Activated CD8-positive, alpha-beta memory T cell treated with anti-CD3 and anti-CD28 coated beads, Interleukin-2, amount 50 U/mL, for 24 hours (primary cell): ENCODE measurements around the gene PCDH9.

Experiments used
- DNase-seq: peaks from one replicate; pipeline ENCODE4 v3.0.0-alpha.2; 2020; ENCODE audit errors: extremely low read depth

PCDH9 gene

DNA sequence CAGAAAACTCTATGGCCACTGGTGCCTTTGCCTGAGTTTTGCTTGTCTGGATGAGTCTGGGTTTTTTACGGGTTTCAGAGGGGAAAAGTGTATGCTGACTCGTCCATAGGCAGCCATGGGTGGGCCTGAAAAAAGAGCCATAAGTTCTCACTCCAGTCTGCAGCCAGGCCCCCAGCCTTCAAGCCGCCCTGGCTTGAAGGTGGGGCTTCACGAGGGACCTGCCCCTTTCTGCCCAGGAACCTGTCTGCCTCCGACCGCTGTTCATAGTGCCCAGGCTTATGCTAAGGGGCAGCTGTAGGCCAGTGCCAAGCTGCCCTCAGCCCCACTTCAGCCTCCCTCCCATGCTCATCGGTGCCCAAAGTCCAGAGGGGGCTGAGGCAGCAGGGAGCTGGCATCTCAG is 385.2 kb downstream of the PCDH9 start:
- no peak for DNase-seq

DNA sequence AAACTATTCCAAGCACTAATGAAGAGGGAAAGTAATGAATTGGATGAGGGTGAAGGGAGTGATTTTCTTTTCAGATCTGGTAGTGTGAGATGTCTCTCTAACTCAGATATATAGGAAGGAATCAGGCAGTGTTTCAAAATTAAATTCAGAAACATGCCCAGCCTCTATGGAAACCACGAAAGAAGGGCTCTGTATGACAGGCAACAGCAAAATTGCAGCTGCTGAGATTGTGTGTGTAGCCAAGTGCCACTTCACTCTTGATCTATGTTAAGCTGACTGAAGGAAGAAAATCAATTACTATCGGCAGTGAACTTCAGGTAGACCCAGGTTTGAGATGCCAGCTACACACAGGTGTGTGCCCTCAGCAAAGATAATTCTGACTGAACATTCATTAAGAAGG is 387.4 kb downstream of the PCDH9 start:
- DNase-seq = no peak

DNA sequence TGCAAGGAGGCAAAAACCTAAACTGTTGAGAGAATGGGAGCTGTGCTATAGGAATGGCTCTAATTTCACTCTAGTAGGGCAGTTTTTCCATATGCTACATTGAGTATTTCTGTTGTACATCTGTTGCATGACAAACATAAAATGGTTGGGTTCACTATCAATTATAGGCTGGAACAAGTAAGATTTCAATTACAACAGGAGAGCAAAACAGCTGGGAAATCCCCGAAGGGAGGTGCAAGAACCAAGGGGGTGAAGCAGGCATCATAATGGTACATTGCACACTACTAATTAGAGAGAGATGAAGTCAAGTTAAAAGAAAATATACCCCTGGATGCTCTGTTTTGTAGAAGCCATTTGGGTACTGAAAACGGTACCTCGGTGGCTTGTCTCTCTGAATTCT is 389.5 kb downstream of the PCDH9 start:
- DNase-seq = no peak

DNA sequence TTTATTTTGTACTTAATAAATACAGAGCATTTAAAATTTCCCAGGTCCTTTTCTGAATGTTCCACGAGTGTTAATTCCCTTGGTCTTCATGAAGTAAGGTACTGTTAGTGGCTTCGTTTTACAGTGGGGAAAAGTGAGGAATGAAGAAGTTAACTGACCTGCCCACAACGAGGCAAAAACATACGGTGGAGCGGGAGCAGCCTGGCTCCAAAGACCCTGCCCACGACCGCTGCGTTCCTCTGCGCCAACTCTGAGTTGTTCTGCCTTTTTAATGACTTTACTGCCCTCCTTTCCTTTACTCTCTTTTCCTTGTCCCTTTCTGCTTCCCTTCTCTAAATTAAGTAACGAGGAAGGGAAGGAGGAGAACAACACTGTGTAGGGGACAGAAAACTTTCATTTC is 392.9 kb downstream of the PCDH9 start:
- DNase-seq = no peak

DNA sequence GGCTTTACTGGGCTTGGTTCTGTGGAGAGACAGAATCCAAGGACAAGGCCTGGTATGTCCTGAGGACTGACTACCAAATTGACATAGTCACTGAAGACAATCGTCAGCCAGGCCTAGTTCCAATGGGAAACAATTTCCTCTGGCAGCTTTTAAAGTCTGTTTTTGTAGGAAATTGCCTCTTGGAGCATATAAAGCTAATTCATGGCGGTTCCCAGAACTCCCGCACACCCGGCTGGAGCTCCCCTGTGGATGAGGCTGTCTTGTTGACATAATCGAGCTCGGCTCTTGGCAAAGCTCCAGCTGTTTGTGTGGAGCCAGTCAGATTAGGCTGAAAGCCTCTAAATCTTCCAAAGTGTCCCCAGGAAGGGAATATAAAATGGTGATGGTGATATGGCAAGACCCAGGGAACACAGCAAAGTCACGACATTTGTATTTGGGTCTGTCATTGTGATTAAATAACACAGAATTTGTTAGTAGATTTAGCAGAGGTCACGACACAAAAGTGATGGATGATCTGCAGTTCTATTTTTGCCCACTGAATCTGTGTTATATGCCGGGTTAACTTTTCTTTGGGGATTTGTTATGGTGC is 395.0 kb downstream of the PCDH9 start:
- no peak for DNase-seq

DNA sequence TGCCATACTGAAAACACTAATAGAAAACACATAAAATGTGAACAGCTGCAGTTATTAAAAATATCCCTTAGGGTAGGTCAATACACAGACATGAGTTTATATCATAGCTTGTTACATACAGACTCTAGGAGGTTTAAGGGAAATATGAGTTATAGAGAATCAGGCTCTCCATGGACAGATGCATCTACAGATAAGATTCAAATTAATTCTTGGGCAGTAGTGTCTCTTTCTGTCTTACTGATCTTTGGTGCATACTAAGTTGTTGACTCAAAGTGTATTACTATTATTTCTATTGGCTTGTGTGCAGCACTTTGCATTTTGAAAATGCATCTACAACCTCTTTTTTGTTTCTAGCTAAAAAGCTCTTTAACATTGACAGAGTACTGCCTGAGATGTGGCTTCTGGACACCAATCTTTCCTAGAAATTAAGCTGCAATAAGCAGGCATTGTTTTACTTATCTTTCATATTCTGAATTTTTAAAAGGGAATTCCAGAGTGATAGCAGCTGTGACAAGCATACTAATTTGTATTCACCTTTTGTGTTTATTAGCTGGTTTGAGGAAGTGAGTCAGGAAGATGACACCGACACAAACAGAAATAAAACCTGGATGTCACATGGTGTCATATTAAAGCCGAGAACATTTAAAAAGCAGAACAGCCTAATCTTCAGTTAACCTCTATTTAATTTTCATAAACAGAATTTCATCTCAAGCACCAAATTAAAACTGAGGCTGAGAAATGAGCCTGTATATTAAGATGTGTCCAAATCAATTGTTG is 399.0 kb downstream of the PCDH9 start:
- no peak for DNase-seq

DNA sequence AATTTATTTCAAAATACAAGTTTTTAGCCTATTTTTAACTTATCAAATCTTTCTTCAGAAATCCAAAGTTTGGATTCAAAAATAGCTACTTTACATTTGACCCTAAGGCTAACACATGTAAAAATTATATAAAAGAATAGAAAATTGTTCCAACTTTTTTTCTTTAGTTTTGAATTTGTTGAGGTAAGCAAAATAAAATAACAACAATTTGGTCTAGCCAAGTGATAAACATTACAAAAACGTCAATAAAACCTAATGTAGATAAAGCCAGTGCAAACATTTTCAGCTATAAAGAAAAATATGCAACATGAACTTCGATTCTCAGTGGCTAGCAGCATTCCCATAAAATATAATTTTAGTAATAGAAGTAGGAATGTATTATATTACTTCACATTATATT is 400.3 kb downstream of the PCDH9 start:
- no peak for DNase-seq

DNA sequence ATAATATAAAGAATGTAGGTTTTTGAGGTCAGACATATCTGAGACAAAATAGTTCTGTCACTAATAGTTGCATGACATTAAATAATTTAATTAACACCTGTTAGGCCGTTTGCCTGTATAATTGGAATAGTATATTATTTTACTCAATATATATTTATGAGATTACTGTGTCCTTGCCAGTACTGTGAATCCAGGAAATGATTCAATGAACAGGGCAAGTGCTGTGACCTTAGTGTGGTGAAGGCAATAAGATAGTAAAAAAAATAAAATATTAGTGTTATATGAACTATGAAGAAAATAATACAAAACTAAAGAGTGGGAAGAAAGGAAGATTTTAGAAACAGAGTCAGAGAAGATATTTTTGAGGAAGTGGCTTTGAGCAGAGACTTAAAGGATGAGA is 403.7 kb downstream of the PCDH9 start:
- DNase-seq = no peak

DNA sequence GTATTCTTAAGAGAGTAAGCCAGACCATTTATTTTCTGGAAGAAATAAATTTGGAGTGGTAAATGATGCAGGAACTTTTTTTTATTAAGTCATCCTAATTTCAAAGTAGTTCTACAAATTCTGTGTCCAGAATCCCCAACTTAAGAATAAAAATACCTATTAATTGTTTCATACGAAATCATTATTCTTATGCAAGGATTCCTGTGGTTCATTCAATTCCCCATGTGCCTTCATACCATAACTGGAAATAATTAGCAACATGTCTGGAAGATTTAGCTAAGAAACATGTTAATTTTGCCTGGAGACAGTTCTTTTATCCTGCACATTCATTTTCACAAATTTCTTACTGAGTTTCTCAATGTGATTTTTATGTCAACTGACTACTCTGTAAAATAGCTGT is 408.6 kb downstream of the PCDH9 start:
- DNase-seq = no peak

DNA sequence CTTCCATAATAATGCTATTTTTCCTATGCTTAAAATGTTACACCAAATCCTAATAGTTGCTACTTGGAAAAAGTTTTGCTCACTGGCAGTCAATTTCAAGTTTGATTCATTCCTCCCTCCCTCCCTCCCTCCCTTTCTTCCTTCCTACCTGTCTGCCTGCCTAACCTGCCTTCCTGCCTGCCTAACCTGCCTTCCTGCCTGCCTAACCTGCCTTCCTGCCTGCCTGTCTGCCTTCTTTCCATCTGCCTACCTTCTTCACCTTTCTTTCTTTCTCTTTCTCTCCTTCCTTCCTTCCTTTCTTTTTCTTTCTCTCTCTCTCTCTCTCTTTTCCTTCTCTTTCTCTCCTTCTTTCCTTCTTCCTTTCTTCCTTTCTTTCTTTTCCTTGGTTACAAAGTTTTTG is 418.7 kb downstream of the PCDH9 start:
- no peak for DNase-seq

DNA sequence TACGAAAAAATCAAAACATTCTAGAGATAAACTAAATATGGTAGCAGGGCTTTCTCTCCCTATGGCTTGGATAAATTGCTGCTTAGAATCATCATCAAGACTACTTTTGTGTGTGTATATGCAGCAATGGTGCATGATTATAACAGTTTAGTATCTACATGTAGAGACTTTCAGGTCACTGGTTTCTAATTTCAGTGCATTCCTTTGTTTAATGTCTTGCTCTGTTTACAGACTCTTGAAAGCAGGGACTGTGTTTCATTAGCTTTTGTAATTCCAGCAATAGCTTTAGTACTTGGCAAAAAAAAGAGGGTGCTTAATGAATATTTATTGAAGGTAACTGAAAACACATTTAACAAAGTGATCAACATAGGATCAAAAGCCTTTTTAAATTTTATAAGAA is 420.7 kb downstream of the PCDH9 start:
- DNase-seq = no peak

DNA sequence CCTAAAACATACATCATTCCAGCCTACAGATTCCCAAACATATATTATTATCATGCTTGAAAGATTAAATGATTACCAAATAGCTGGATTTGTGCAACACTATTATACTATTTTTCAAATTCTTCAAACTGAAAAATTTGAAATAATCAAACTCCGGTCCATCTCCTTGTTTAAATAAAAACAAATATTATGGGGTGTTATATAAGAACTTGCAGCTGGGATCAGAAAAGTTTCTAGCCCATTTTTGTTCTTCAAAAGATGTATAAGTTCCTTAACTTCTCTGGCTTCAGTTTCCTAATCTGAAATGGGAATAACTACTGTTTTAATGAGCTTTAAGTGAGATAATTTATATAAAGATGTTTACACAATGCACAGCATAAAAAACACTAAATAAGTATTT is 422.9 kb downstream of the PCDH9 start:
- DNase-seq = no peak

DNA sequence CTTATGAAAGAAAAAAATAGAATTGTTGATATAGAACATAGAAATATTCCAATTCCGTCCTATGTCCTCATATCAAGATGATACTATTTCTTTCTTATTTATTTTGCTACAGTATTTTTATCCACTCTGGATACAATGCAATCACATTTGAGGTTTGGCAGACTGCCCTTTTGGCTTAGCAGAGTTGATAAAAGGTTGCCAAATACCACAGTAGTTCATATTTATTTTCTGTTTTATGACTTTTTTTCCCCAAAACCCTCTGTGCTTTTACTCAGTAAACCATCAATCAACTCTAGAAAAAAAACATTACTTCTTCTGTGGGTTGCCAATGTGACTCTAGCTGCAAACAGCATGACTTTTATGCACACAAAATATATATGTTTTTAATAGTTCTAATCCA is 424.5 kb downstream of the PCDH9 start:
- DNase-seq = no peak

DNA sequence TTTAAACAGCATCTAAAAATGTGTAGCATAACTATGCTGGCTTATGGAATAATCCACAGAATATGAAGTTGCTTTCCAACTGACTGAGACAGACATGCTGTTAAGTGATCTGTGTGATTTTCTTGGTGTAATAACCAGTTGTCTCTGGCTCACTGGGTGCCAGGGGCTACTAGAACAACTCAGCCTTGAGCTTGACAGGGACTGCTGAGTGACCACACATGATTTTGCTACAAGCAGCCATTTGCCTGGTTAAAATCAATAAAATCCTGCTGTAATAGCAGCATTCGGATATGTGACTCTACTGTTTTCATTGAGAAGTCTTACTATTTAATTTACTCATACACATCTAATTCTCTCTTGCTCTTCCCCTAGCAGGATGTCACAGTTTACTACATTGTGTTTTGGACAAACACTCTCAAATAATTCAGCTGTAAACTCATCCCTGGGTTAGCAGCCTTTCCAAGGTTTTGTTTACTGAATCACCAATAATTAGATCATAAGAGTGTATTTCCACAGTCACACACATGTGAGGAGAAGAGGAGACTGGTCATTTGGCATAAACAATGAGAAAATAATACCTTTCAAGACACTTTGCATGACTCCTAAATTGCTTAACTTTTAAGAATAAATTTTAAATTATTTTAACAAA is 426.2 kb downstream of the PCDH9 start:
- DNase-seq = no peak

DNA sequence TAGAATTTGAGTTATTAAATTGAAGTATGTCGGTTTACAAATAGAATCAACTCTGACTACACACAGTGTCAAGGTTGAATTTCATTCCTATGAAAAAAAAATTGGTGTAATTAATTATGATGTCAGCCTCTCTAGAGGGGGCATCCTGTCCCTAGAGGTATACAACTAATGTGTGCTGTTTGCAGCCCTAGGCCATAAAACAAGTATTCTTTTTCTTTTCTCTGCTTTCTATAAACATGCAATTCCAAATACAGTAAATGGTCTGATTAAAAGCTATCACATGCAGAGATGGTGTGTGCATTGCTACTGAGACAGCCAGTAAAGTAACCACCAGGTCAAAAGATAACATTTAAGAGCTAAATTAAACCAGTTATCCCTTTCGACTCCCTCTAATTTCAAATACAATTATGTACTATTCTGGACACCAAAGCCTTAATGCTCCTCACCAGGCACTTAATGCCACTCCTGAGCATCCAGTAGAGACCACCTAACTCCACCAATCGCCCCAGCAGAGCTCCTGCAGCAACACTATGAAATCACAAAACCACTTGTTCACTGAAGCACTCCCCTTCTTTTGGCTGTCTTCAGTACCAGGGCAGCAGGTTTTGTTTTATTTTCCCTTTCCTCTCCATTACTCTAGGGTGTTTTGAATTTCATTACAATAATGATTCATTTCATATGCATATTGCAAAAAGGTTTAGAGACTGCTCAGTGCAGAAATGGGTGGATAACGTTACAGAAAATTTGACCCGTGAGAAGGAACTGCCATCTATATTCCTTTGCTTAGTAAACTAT is 426.9 kb downstream of the PCDH9 start:
- DNase-seq = no peak

DNA sequence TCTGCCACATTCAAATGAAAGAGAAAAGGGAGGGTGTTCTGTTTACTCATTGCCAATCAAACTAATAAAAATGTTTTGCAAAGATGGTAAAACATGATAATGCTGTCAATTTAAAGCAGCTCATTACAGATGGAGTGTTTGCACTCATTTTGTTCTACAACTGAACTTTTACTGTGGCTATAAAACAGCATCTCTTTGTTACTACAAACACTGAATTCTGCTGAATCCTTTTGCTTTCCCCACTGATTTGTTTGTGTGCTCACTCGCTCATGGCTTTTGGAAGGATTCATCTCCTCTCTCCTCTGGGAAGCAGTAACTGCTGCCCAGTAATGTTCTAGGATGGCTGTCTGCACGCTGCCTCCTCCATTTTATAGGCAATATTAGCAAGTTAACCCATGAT is 434.5 kb downstream of the PCDH9 start:
- DNase-seq = no peak

DNA sequence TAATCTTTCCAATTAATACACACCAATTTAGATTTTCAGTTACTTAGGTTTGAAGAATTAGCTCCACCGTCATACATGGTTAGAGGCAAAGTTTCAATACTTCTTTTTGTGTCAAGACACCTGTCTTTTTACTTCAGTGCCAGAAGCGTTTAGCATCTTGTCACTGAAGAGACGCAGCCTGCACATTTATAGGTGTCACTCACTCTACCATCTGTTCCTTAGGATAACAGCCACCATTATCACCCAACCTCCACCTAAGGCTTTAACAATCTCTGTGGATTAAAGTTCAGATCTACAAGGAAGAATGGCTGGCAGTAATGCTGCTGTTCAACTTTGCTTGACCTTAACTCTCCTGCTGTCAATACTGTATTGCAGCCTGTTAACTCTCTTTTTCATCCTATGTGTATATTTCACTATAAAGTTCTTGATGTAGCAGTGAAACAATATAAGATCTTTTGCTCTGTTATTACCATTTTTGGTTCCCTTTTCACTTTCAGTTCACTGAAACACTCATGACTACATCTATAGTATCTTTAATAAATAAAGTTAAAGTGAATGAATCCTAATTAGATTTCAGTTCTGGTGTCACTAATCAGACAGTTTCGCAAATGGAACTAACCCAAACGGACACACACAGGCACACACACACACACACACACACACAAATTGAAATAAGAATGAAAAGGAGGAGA is 435.6 kb downstream of the PCDH9 start:
- no peak for DNase-seq

DNA sequence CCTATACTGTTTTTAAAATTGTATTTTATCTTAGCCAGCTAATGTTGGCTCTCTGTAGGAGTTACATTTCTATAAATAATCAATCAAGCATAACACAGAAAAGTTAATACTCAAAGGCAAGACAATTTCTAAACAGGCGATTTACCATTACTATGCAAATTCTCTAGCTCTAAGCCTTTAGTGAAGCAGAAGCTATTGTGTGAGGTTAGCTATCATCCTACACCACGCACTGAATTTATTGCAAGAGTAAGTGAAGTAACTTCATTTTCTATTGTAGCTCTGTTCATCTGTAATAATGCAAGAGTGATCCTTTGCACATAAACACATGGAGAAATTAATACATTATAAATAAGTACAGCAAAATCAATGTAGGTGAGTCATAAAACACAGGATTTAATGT is 439.3 kb downstream of the PCDH9 start:
- no peak for DNase-seq

DNA sequence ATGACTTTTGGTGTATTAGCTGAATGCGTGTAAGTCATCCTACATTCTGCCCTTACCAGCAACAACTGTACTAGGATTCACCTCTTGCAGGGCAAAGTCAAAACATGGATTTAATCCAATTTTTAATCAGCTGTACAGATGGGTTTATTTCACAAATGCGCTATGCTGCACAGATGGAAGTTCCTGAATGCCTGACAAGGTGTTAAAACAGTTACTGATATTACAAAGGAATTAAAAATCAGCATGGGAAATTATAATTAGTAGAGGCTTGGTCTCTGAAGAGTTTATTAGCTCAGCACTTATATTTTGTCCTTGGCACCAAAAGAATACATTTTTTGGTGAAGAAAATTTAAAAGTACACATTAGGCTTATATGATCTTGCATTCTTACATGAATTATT is 448.9 kb downstream of the PCDH9 start:
- no peak for DNase-seq

DNA sequence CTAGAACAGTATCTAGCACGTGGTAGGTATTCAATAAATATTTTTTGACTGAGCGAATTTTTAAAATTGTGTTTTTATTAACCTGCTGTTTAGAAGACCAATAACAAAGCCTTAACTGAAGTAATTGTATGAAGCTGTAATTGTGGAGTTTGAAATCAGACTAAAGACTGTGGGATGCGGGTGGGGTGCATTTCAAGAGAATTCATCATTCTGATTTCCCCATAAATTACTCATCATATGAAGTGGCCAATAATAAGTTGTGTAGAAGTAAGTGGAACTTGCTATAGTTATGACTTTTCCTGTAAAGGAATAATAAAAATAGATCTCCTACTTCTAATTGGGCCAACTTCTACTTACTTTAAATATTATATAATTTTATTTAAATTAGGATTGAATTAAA is 449.3 kb downstream of the PCDH9 start:
- DNase-seq = no peak

DNA sequence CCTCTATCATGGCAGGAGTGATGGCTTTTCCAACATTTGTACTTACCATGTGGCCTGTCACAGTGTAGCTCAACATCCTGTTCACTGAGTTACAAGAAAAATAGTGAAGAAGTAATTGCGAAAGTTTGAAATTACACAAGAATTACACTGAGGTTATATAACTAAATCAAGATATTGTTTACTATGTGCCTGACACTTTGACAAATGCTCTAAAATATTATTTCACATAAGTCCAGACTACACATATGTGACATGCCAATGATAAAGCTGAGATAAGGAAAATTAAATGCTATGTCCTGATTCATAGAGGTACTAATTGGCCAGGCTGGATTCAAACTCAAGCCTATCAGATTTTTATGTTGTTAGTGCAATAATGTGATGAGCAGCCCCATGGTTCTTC is 451.7 kb downstream of the PCDH9 start:
- DNase-seq = no peak

DNA sequence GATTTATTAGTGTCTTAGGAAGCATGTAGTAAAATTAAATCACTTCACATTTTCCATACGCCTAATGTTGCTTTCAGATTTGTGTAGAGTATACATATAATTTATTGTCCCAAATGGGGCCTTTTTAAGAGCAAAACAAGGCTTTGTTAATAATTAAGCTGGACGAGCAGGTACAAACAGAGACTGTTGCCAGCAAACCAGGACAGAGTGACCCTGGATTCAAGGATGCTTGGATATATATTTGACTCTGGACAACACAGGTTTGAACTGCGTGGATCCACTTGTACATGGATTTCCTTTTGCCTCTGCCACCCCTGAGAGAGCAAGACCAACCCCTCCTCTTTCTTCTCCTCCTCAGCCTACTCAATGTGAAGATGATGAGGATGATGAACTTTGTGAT is 454.9 kb downstream of the PCDH9 start:
- DNase-seq = no peak
